ENCODE results near the gene TPK1.

- TF ChIP-seq CTCF (conservative IDR thresholded peaks at IDR 0.05 in 1 of 2, IDR thresholded peaks at IDR 0.05 in 1 of 2; ENCODE audit: extremely low read depth in 1 of 2, insufficient read depth in 1 of 2, low read depth in 1 of 2, low read length in 2 of 2) (no peak), EZH2 (IDR thresholded peaks at IDR 0.05; ENCODE audit: borderline replicate concordance, low read length) (no peak)
Observed at GRCh38 chr7:144494355-144494754, 341.5 kb downstream of the TPK1 start.
